Activated B cell treated with CpG ODN at 0.5 μM for 24 hours (primary cell): ENCODE data around the gene ZNF765. TPM values are rescaled to one million over a fixed set of nuclear protein-coding genes. Genes with fewer than 3 reads are reported as not detected.

Source experiments
- total RNA-seq: library from RNA; stranded (reverse); gene quantifications from 2 replicates; pipeline ENCODE4 v1.2.3, GENCODE V29; 2022

Gene ZNF765
- total RNA-seq, 1 donor from 2014 or later = 18.9 TPM

Other genes starting within 250 kb of the ZNF765 start
- gene ZNF347, start 236.1 kb upstream of the ZNF765 start, total RNA-seq = 17.7 and 19.9 TPM in 2 replicates
- 5.8 and 7.1 TPM in 2 replicates for gene ZNF665, start 201.8 kb upstream of the ZNF765 start, total RNA-seq
- 13.7 and 14.2 TPM in 2 replicates for gene ZNF677, start 140.3 kb upstream of the ZNF765 start, total RNA-seq
- not detected in 2 replicates for gene VN1R2, start 136.9 kb upstream of the ZNF765 start, total RNA-seq
- gene VN1R4, start 127.4 kb upstream of the ZNF765 start, total RNA-seq = not detected in 2 replicates
- 11.6 and 11.9 TPM in 2 replicates for gene ZNF845, start 61.4 kb upstream of the ZNF765 start, total RNA-seq
- 28.9 and 37.4 TPM in 2 replicates for gene ZNF525, start 29.4 kb upstream of the ZNF765 start, total RNA-seq
- 11.1 and 13.8 TPM in 2 replicates for gene ZNF761, start 36.8 kb downstream of the ZNF765 start, total RNA-seq
- gene ZNF813, start 72.6 kb downstream of the ZNF765 start, total RNA-seq = 8.2 and 10.7 TPM in 2 replicates
- gene ZNF331, start 143.0 kb downstream of the ZNF765 start, total RNA-seq = 25.5 and 31.7 TPM in 2 replicates
- not detected in 2 replicates for gene DPRX, start 236.8 kb downstream of the ZNF765 start, total RNA-seq